HEK293 (cell line): ENCODE measurements around the gene SHROOM3.

Source experiments
- ZNF155 ChIP-seq: fragments of 450-650 bp; formaldehyde crosslinking; IDR thresholded peaks from 2 replicates; pipeline ENCODE4 v1.5.1; 2016; ENCODE audit warnings: missing biosample characterization, missing genetic modification characterization
- ZNF169 ChIP-seq: fragments of 450-650 bp; formaldehyde crosslinking; IDR thresholded peaks from 2 replicates; pipeline ENCODE4 v1.5.1; 2016; ENCODE audit warnings: missing biosample characterization, missing genetic modification characterization
- ZNF23 ChIP-seq: fragments of 450-650 bp; formaldehyde crosslinking; IDR thresholded peaks from 2 replicates; pipeline ENCODE4 v1.5.1; 2016; ENCODE audit warnings: missing biosample characterization, missing genetic modification characterization, borderline replicate concordance
- ZNF274 ChIP-seq, 2 experiments: fragments of 200-500 bp in 1 of 2; fragments of 450-650 bp in 1 of 2; sonication (Bioruptor generic) in 1 of 2; formaldehyde crosslinking in 1 of 2; IDR thresholded peaks; 2 replicates each; pipeline versions ENCODE4 v1.5.1 to v1.6.1; 2014 to 2016; ENCODE audit warnings: borderline replicate concordance in 1 of 2, inconsistent platforms in 1 of 2, low read length in 1 of 2, missing biosample characterization in 1 of 2, missing genetic modification characterization in 1 of 2
- ZNF404 ChIP-seq: fragments of 450-650 bp; formaldehyde crosslinking; IDR thresholded peaks from 2 replicates; pipeline ENCODE4 v1.5.1; 2017; ENCODE audit warnings: missing biosample characterization, missing genetic modification characterization
- ZNF473 ChIP-seq: fragments of 450-650 bp; formaldehyde crosslinking; IDR thresholded peaks from 2 replicates; pipeline ENCODE4 v1.5.1; 2017; ENCODE audit warnings: missing biosample characterization, missing genetic modification characterization
- TF ChIP-seq, protein P1 (sequence below): fragments of 450-650 bp; formaldehyde crosslinking; IDR thresholded peaks from 2 replicates; pipeline ENCODE4 v1.5.1; 2016; ENCODE audit warnings: missing biosample characterization, missing genetic modification characterization

GRCh38 chr4:76470532-76470931 is 35.5 kb downstream of the SHROOM3 start:
- TF ChIP-seq ZNF23 (tag by site-specific recombination) (no peak), ZNF169 (tag by site-specific recombination) (no peak), ZNF274 (IDR thresholded peaks at IDR 0.05; ENCODE audit: low read length) (no peak), ZNF274 (tag by site-specific recombination; IDR thresholded peaks at IDR 0.05; ENCODE audit: borderline replicate concordance) (no peak), ZNF404 (tag by site-specific recombination) (no peak), ZNF155 (tag by site-specific recombination) (no peak), ZNF473 (tag by site-specific recombination) (no peak)
- TF ChIP-seq, protein P1, sequence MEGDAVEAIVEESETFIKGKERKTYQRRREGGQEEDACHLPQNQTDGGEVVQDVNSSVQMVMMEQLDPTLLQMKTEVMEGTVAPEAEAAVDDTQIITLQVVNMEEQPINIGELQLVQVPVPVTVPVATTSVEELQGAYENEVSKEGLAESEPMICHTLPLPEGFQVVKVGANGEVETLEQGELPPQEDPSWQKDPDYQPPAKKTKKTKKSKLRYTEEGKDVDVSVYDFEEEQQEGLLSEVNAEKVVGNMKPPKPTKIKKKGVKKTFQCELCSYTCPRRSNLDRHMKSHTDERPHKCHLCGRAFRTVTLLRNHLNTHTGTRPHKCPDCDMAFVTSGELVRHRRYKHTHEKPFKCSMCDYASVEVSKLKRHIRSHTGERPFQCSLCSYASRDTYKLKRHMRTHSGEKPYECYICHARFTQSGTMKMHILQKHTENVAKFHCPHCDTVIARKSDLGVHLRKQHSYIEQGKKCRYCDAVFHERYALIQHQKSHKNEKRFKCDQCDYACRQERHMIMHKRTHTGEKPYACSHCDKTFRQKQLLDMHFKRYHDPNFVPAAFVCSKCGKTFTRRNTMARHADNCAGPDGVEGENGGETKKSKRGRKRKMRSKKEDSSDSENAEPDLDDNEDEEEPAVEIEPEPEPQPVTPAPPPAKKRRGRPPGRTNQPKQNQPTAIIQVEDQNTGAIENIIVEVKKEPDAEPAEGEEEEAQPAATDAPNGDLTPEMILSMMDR (tag by site-specific recombination): no peak
